CD1c-positive myeloid dendritic cell (primary cell): Measurements from ENCODE around the gene MTHFD1L.
A peak's percentile ranks its signal among the peaks of the same experiment; 100 is the strongest.
"Not testable (repeated sequence)": the region's sequence is repeated elsewhere in the genome, so short reads cannot be mapped to it uniquely, and the experiment has no call there.

ENCODE experiments used
- DNase-seq: peaks from one replicate; pipeline ENCODE4 v3.0.0-alpha.2; 2016; ENCODE audit errors: extremely low spot score

The MTHFD1L gene

GRCh38 chr6:151040888-151041521 lies 175.5 kb downstream of the MTHFD1L start:
- DNase-seq = peak; percentile 80

- no peak for DNase-seq
These were observed 176.2 kb downstream of the MTHFD1L start for GRCh38 chr6:151041686-151042085.

- not testable (repeated sequence) for DNase-seq
These were observed 177.4 kb downstream of the MTHFD1L start for GRCh38 chr6:151042911-151043330.

- DNase-seq = no peak
These were observed 178.4 kb downstream of the MTHFD1L start for GRCh38 chr6:151043944-151044343.

GRCh38 chr6:151044465-151045441 lies 179.3 kb downstream of the MTHFD1L start:
- no peak for DNase-seq

- not testable (repeated sequence) for DNase-seq
These were observed 180.2 kb downstream of the MTHFD1L start for GRCh38 chr6:151045511-151046222.

GRCh38 chr6:151051164-151051563 lies 185.7 kb downstream of the MTHFD1L start:
- DNase-seq = no peak

- no peak for DNase-seq
These were observed 186.6 kb downstream of the MTHFD1L start for GRCh38 chr6:151052021-151052646.

- no peak for DNase-seq
These were observed 188.8 kb downstream of the MTHFD1L start for GRCh38 chr6:151054306-151054705.

- no peak for DNase-seq
These were observed 190.9 kb downstream of the MTHFD1L start for GRCh38 chr6:151056230-151056907.

GRCh38 chr6:151057061-151057460 lies 191.6 kb downstream of the MTHFD1L start:
- DNase-seq = no peak

GRCh38 chr6:151058021-151058733 lies 192.7 kb downstream of the MTHFD1L start:
- DNase-seq = no peak

- DNase-seq = no peak
These were observed 194.2 kb downstream of the MTHFD1L start for GRCh38 chr6:151059612-151060095.

GRCh38 chr6:151060096-151060765 lies 194.7 kb downstream of the MTHFD1L start:
- DNase-seq = no peak

- DNase-seq = no peak
These were observed 195.4 kb downstream of the MTHFD1L start for GRCh38 chr6:151060766-151061531.

GRCh38 chr6:151063352-151063751 lies 197.8 kb downstream of the MTHFD1L start:
- no peak for DNase-seq

GRCh38 chr6:151063842-151064647 lies 198.5 kb downstream of the MTHFD1L start:
- DNase-seq = no peak
